NCI-H1105 treated with DMSO at 0.1 percent for 48 hours (cell line): ENCODE data around the gene FAM151A.

Experiments used
- DNase-seq: peaks from one replicate; lab custom pipeline; 2025; lab: John Stamatoyannopoulos, UW

The FAM151A gene

DNA sequence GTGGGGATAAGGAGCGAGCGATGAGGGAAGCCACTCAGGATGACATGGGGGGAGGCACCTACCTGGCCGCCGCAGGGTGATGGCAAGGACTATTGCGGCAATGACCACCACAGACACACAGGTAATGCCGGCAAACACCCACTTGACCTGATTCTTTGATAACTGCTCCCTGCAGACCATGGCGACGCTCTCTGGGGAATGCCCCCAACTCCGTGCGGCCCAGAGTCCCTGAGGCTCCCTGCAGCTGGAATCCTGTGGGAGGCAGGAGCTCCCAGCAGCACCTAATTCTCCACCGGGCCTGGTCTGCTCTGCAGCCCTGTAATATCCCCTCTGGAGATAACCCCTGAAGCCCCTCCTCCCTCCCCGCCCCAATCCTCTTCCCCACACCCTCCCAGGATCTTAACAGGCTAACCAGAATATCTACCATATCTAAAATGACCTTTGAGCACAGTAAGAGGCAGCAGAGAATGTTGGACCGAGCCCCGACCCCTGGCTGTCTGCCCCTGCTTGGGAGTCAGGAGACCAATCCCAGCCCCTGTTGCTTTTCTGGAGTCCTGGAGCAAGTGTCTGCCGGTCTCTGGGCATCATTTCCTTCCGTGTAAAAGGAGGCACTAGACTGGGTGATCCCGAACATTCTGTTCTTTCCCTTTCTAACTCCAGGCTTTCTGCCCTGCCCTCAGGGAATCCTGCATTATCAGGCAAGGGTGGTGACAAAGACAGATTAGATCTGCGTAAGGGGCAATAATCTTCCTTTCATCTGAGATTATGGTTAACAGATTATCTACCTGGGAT lies at the start of gene FAM151A:
FAM151A (minus strand) TSS at position 310 of the 792 bp plus-strand sequence; CDS start at position 180, 130 bp downstream.
- no peak for DNase-seq

DNA sequence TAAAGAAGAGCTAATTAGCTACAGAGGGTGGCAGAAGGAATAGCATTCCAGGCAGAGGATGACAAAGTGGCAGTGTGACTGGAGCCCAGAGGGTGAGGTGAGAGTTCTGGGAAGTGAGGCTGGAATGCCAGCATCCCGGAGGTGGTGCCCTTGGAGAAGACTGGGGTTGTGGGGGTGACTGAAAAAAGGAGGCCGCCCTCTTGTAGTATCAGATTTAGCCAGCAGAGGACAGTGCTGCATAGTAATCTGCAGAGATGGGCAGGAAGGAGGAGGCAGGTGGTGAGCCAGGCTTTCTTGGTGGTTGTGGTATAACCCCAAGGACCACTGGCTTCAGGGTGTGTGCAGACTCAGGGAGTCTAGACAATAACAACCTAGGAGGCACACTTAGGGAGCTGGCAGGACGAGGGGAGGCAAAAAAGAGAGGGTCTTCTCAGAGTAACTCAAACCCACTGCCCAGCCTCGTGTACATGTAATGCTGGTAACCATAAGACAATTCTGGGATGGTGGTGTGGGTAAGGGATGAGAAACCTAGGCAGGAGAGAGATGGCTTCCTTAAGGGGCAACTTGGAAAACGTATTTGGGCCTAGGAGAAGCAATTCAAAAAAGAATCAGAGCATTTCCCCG lies 48.8 kb upstream of the FAM151A start:
- peak; percentile 39 for DNase-seq

DNA sequence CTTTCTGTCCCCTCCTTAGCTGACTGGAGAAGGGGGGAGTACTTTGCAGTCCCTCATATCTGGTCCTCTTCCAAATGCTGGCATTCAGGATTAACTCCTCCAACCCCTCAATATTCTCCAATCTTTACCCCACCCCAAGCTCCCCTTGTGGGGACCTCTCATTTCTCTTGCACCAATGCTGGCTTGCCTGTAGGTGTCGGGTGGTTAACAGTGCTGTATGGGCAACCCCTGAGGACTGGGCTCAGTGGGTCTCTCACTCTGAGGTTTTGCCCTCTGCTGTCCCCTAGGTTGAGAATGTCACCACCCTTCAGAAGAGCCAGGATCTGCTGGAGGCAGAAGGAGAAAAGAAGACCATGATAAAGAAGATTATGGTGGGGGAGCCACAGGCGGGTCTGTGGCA lies 45.2 kb upstream of the FAM151A start:
- no peak for DNase-seq

DNA sequence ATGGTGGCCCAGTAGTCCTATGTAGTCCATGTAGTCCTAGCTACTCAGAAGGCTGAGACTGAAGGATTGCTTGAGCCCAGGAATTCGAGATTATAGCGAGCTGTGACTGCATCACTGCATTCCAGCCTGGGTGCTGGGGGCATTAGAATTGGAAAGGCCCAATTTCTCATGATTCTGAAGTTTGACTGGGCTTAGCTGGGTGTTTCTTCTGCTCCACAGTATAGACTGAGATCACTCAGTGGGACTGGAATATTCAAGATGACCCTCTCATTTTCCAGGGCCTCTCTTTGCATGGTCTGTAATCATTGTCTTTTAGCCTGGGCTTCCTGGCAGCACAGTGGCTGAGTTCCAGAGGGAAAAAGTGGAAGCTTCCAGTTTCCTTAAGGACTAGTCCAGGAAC lies 44.5 kb upstream of the FAM151A start:
- no peak for DNase-seq

DNA sequence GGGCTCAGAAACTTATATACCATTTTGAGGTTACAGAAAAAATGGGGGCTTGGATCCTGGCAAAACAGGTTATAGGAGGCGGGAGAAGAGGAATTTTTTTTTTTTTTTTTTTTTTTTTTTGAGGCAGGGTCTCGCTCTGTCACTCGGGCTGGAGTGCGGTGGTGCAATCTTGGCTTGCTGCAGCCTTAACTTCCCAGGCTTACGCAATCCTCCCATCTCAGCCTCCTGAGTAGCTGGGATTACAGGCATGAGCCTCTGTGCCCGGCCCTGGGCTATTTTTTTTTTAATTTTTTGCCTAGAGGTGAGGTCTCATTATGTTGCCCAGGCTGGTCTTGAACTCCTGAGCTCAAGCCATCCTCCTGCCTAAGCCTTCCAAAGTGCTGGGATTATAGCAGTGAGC lies 43.0 kb upstream of the FAM151A start:
- no peak for DNase-seq

DNA sequence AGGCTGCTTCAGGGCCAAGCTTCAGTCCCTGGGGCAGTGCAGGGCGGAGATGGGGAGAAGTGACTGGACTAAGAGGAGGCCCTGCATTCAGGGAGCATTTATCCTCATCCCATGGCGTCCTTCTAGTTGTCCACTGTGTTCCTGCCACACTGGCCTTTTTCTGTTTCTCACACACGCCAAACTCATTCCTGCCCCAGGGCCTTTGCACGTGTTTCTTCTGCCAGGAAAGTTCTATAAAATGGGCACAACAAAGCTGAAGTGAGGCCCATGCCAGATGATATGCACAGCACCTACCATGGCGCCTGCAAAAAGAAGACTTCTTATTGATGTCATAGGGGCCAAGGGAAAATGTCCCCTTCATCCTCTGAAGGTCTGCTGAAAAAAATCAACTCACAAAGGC lies 42.5 kb upstream of the FAM151A start:
- no peak for DNase-seq

DNA sequence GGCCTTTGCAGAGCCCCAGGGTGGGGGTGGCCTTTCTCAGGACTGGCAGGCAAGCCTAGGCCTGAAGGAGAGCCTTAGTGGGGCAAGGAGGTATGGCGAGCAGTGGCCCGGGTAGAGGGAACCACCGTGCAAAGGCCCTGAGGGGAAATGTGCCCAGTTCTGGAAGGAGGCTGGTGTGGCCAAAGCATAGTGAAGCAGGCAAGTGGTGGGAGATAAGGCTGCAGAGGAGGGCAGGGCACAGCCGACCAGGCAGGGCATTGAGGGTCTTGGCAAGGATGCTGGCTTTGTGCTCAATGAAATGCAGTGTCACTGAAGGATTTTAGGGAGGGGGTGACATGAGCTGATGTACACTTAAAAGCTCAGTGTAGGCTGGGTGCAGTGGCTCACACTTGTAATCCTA lies 41.0 kb upstream of the FAM151A start:
- no peak for DNase-seq

DNA sequence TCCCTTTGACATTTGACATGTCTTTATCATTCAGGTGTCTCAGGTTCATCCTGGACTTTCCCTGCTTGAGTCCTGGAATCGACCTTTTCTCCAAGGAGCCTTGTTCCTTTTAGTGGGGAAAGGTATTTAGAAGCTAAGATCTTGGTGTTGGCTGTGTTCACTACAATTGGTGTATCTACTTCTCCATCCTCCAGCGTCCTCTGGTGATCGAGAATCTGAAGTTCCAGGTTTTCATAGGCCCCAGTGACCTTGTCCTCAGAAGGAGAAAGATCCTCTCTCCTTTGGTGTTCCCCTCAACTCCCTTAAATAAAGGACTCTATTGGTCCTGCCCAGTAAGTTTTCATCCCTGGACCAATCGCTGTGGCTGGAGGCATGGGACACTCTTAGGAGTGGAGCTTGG lies 40.4 kb upstream of the FAM151A start:
- DNase-seq: no peak

DNA sequence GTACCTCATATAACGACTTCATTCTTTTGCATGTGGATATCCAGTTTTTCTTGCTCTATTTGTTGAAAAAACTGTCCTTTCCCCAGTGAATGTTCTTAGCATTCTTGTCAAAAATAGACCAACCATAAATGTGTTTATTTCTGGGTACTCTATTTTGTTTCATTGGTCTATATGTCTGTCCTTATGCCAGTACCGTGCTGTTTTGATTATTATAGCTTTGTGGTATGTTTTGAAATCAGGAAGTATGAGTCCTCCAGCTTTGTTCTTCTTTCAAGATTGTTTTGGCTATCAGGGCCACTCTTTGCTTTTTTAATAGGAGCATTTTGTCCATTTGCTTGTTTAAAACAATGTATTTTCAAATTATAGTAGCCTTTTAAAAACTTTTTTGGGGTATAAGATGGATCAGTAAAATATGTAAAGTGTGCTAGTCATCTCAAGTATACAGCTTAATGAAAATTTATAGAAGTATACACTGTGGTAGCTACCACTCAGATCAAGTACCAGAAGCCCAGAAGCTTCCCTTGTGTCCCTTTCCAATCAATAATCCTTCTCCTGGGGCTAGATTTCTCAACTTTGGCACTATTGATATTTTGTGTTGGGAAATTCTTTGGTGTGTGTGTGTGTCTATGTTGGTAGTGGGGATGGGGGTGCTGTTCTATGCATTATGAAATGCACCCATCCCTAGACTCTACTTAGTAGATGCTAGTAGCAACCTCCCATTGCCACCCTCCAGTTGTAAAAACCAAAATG lies 35.0 kb upstream of the FAM151A start:
- no peak for DNase-seq

DNA sequence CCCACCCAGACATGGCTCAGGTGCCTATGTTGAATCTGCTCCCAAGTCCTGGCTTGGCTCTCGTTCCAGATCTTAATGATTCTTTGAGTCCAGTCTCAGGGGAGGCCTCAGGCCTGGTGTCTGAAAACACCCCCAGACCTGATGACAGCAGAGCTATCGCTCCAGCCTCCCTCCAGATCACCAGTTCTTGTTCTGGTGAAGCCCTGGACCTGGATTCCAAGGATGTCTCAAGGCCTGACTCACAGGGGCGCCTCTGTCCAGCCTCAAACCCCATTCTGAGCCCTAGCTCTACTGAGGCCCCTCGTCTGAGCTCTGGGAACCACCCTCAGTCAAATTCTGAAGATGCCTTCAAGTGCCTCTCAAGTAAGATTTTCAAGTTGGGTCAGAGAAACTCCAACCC lies 29.7 kb upstream of the FAM151A start:
- DNase-seq: no peak

DNA sequence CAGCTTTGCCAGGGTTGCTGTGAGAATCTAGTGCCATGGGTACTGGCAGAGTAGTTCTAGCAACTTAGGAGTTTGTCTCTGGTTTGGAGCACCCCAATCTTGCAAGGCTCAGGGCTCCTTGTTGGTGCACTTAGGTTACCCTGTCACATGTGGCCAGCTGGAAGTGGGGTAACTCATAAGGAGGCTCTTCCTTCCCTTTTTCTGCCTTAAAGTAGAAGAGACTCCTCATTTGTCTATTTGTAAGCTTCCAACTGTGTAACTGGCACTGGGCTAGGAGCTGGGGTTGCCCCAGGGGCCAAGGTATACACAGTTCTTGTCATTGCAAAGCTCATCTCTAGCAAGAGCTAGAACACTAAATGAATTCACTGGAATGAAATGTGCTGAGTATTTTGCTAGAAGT lies 28.8 kb upstream of the FAM151A start:
- no peak for DNase-seq

DNA sequence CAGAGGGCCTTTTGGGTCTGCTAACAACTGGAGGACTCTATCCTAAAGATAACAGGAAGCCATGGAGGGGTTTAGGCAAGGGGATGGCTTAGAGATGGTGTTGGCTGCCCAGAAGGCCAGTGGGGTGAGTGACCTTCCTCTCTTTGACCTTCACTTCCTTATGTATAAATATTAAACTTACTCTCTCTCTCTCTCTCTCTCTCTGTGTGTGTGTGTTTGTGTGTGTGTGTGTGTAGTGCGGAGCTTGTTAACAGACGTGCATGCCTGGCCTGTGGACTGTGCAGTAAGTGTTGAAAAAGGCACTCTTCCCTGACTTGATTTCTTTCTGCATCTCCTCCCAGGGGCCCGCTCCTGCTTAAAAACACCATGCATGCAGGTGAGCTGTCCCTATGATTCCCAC lies 28.3 kb upstream of the FAM151A start:
- DNase-seq: no peak

DNA sequence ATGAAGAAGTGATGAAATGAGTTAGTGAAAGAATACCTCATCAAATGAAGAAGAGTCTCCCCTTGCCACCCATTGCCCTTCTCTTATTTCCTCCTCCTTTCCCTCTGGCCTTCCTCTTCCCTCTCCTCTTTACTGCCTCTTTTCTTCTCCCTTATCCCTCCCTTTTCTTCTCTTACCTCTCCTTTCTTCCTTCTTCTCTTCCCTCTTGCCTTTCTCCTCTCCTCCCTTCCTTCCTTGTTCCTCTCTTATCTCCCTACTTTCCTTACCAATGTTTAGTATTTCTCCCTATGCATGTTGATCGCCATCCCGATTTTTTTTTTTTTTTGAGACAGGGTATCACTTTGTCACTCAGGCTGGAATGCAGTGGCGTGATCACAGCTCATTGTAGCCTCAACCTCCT lies 27.1 kb upstream of the FAM151A start:
- no peak for DNase-seq

DNA sequence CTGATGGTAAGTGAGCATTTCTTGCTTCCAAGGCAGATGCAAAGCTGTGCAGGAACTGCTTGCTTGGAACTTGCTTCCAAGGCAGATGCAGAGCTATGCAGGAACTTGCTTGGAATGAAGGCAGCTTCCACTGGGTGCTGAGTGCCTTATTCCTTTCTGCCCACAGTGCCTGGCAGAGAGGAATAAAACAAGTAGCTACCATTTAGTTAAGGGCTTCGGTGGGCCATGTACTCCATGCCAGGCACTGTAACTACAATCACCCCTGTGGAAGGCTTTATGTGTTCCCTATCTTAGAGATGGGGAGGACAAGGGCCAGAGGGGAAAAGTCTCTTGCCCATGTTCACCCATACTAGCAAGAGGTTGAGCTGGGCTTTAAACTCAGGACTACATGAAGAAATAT lies 26.6 kb upstream of the FAM151A start:
- no peak for DNase-seq

DNA sequence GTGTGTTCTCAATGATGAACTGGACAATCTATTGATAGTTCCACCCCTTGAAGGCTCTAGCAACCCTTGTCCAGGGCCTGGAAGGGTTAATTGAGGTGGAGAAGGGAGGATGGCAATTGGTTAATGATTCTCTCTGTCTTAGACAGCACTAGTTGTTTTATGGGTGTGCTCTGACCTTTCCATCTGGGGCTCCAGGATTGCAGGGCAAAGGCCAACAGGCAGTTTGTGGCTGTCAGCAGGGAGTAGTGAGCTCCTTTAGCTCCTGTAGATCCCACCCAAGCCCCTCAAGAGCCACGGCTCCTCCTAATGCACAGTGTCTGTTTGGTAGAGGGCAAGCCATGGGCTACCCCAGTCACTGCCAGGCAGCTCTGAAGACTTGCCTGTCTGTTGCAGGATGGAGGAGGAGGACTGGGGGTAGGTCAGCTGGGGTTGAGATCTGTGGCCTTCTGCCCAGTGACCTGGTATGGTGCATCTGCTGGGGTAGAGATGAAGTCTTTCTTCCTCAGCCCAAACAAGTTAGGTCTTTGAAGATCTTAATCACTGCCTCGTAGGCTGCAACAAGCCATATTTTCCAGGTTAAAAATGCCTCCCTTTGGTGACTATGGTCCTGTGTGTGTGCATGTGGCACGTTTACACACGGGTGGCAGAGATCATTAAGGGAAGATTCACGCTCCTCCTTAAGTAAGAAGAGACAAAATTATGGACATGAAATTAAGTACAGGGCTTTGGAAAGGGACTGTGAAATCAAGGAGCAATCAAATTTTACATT lies 26.0 kb upstream of the FAM151A start:
- no peak for DNase-seq

DNA sequence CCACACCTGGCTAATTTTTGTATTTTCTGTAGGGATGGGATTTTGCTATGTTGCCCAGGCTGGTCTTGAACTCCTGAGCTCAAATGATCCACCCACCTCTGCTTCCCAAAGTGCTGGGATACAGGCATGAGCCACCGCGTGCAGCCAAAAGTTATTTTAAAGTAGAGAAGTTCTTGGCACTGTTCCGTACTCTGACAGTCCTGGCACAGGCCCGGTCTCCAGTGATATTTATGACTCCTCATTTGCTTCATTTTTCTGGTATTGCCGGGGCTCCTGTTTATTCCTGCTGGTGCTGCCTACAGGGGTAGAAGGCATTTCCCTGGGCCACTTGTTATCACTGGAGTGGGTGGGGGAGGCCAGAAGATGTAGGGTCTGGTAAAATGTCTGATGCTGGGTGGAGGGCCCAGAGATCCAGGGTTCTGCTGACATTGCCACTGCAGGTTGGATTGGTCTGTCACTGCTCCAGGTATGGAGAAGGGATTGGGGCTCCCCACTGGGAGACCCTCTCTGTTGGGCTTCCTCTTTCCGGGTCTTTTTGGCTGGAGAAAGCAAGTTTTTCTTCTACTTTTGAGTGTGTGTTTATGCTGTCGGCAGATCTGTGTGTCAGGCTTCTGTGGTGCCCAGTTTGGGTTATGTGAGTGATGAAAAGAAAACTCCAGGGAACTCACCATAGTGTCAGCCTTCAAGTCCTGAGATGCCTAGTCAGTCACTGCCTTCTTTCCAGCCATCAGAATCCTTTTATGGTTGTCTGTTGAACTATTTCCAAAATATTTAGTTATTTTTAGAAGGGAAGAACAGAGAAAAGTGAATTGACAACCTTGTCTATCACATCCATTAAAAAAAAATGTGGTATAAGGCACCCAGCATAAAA lies 22.7 kb upstream of the FAM151A start:
- no peak for DNase-seq

DNA sequence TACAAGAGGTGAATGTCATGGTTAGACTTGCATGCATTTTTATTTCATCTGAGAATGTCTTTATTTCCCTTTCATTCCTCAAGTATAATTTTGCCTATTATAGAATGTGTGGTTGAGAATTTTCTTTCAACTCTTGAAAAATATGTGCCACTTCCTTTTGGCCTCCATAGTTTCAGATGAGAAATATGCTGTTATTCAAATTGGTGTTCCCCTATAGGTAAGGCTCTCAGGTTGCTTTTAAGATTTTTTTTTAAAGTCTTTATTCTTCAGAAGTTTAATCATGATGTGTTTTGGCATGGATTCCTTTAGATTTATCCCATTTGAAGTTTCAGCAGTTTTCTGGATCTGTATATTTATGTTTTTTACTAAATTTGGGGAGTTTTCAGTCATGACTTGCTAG lies 20.4 kb upstream of the FAM151A start:
- DNase-seq: no peak

DNA sequence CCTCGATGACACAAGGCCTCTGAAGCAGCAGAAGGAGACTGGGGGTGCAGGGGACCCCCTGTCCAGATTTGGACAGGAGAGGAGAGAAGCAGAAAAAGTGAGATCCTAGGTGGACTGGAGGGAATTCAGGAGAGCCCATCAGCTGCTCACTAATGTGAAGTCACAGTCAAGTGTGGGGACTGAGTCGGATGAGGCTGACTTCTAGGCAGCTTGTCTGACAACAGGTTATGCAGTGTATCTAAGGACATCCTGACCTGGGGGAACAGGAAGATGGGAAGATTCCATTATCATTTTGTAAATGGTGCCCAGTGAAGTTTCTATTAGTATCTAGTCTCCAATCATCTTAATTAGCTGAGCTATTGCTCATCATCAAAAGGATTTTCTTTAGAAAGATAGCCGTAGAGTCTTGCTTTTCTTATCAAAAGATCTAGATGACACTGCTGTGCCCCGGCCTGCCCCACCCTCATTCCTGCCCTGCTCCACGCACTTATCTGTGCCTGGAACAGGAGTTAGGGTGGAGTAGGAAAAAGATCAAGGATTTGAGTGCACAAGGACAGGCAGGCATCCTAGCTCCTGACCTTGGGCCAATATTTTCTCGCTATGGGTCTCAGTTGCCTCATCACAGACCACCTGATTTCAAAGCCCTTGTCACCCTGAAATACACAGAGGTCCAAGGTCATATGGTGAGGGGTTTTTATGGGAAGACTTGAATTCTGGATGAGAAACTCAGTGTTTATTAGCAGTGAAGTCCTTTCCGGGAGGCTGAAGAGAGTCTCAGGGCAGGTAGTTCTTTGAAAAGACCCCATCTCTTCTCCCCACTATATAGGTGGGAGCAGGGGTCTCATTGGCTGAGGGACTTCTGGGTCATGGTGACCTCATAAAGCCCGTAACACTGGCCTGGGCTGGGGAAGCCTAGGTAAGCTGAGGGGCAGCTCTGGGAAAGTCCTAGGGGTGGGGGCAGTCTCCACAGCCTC lies 17.8 kb upstream of the FAM151A start, which contains the start of gene MROH7:
MROH7 (plus strand) TSS at position 924 of the 974 bp plus-strand sequence. CDS start 11,141 bp downstream, outside the sequence.
- no peak for DNase-seq

DNA sequence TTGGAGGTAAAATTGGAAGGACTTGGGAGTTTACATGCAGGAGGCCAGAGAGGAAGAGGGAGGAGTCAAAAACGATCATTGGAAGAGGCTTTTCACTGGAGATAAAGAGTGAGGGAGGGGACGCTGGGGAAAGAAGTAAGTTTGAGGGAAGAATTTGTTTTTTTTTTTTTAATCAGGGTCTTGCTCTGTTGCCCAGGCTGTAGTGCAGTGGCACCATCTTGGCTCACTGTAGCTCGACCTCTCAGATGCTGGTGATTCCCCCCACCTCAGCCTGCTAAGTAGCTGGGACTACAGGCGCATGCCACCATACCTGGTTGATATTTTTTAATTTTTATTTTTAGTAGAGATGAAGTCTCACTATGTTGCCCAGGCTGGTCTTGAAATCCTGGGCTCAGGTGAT lies 17.0 kb upstream of the FAM151A start:
- no peak for DNase-seq
